Lung (tissue), 12 donors: Measurements from ENCODE around the gene SCRN1. TPM values are rescaled to one million over a fixed set of nuclear protein-coding genes. Genes with fewer than 3 reads are reported as not detected.
"Not testable (repeated sequence)": the region's sequence is repeated elsewhere in the genome, so short reads cannot be mapped to it uniquely, and the experiment has no call there.

Experiments used
- ATAC-seq: fragments of 200-7000 bp; cut with Tn5 transposase; one replicate; pipeline ENCODE4 v1.9.1; 2020; ENCODE audit warnings: moderate number of reproducible peaks; ENCODE audit not compliant: insufficient read depth, low FRiP score
- DNase-seq, 3 donors: peaks; one replicate each; pipeline ENCODE4 v3.0.0-alpha.2; 2013 to 2017
- H3K27ac ChIP-seq, 2 donors: one replicate each; pipeline ENCODE4 v1.5.1; 2013; ENCODE audit warnings: mild to moderate bottlenecking in 2 of 2, moderate library complexity in 2 of 2, control low read depth in 1 of 2, inconsistent platforms in 1 of 2, low read depth in 1 of 2, low read length in 1 of 2
- H3K27me3 ChIP-seq, 3 donors: one replicate each; pipeline ENCODE4 v1.5.1; 2013; ENCODE audit warnings: low read length in 2 of 3; ENCODE audit not compliant: control insufficient read depth in 3 of 3, insufficient read depth in 3 of 3
- H3K36me3 ChIP-seq, 4 donors: one replicate each; pipeline ENCODE4 v1.5.1; 2013; ENCODE audit warnings: low read length in 4 of 4, mild to moderate bottlenecking in 1 of 4, moderate library complexity in 1 of 4; ENCODE audit not compliant: control insufficient read depth in 4 of 4, insufficient read depth in 4 of 4
- H3K4me1 ChIP-seq, 5 donors: one replicate each; pipeline ENCODE4 v1.5.1; 2013; ENCODE audit warnings: low read length in 5 of 5, mild to moderate bottlenecking in 2 of 5, moderate library complexity in 1 of 5; ENCODE audit not compliant: control insufficient read depth in 5 of 5, insufficient read depth in 5 of 5
- H3K4me3 ChIP-seq: one replicate; pipeline ENCODE4 v1.5.1; 2013; ENCODE audit warnings: mild to moderate bottlenecking, control low read depth, moderate library complexity
- H3K9ac ChIP-seq, 2 donors: one replicate each; pipeline ENCODE4 v1.5.1; 2013; ENCODE audit warnings: low read length in 2 of 2, control low read depth in 1 of 2; ENCODE audit not compliant: insufficient read depth in 1 of 2
- H3K9me3 ChIP-seq, 4 donors: one replicate each; pipeline ENCODE4 v1.5.1; 2013; ENCODE audit warnings: low read length in 3 of 4, mild to moderate bottlenecking in 1 of 4, moderate library complexity in 1 of 4; ENCODE audit not compliant: control insufficient read depth in 4 of 4, insufficient read depth in 3 of 4
- WGBS, 2 donors: extraction: QIAGEN DNeasy Blood & Tissue Kit; methylation state at CpG; one replicate each; pipeline ENCODE4 v1.1.7; 2013; 5-methylcytosine and 5-hydroxymethylcytosine counted together
- polyA plus RNA-seq, 2 donors: library from polyadenylated mRNA; stranded (reverse); fragments of 200-250 nt; gene quantifications; one replicate each; pipeline ENCODE4 v1.2.1, GENCODE V29; 2013
- total RNA-seq, 2 donors: library from RNA; depleted of rRNA in 1 of 2; stranded (reverse); fragments of >200 nt in 1 of 2; gene quantifications; one replicate each; pipeline ENCODE4 v1.2.1, GENCODE V29; 2014 to 2021
- TF ChIP-seq, protein P1 (sequence below): IDR thresholded peaks from 2 replicates; pipeline ENCODE4 v1.5.1; 2012; ENCODE audit warnings: mild to moderate bottlenecking; ENCODE audit errors: control extremely low read depth, extremely low read depth
- donor health status: control.
- donor health status: control.
- donor health status: Bipolar disorder and iron deficiency.
- donor health status: healthy.
- donor health status: DM: yes; HTN: yes; CAD: no.

The SCRN1 gene
- total and polyA plus RNA-seq, 4 donors, result 5.5 to 32.3 (median 20.2) TPM

- H3K27me3 ChIP-seq, result no peaks in the 10 kb centered on the region
- ATAC-seq (no peak), DNase-seq (no peak)
- 78 to 88% methylated on average over 4 of the region's 4 CpGs for WGBS, 2 donors
- TF ChIP-seq, protein P1, sequence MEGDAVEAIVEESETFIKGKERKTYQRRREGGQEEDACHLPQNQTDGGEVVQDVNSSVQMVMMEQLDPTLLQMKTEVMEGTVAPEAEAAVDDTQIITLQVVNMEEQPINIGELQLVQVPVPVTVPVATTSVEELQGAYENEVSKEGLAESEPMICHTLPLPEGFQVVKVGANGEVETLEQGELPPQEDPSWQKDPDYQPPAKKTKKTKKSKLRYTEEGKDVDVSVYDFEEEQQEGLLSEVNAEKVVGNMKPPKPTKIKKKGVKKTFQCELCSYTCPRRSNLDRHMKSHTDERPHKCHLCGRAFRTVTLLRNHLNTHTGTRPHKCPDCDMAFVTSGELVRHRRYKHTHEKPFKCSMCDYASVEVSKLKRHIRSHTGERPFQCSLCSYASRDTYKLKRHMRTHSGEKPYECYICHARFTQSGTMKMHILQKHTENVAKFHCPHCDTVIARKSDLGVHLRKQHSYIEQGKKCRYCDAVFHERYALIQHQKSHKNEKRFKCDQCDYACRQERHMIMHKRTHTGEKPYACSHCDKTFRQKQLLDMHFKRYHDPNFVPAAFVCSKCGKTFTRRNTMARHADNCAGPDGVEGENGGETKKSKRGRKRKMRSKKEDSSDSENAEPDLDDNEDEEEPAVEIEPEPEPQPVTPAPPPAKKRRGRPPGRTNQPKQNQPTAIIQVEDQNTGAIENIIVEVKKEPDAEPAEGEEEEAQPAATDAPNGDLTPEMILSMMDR, result no peak
- H3K9ac ChIP-seq, result no peak overlapping the region
- H3K9me3 ChIP-seq, result no peaks in the 10 kb centered on the region
- no peak overlapping the region for H3K27ac ChIP-seq
- no peaks in the 10 kb centered on the region for H3K36me3 ChIP-seq
- H3K4me3 ChIP-seq, result no peak overlapping the region
- H3K4me1 ChIP-seq, result peaks cover 0 to 4% (median 3%) of the 10 kb centered on the region in 5 donors
Measured at GRCh38 chr7:29891766-29892165, 97.8 kb downstream of the SCRN1 start.

DNA sequence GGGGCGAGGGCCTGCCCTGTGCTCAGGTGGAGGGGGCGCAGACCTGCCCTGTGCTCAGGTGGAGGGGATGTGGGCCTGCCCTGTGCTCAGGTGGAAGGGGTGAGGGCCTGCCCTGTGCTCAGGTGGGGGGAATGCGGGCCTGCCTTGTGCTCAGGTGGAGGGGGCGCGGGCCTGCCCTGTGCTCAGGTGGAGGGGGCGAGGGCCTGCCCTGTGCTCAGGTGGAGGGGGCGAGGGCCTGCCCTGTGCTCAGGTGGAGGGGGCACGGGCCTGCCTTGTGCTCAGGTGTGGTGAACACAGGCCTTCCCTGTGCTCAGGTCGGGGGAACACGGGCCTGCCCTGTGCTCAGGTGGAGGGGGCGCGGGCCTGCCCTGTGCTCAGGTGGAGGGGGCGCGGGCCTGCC, 98.8 kb downstream of the SCRN1 start:
- H3K36me3 ChIP-seq, DNase-seq, H3K27me3 ChIP-seq, H3K4me3 ChIP-seq, H3K27ac ChIP-seq, H3K9me3 ChIP-seq, H3K4me1 ChIP-seq, ATAC-seq, H3K9ac ChIP-seq: not testable (repeated sequence)
- 85 to 94% methylated on average over 6 to 13 of the region's 14 CpGs for WGBS, 2 donors

DNA sequence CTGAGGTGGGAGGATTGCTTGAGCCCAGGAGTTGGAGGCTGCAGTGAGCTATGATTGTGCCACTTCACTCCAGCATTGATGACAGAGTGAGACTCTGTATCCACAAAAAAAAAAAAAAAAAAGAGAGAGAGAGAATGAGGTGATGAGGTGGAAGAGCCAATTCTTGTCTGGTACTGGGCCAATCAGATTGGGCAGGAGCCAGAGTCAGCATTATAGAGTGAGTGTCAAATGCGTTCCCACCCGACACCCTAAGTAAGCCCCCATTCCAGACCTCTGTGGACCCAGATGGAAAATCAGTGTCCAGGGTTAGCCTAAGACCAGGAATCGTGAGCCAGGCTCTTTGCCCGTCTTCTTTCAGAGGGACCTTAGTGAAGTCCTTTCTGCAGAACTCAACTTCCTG, 99.3 kb downstream of the SCRN1 start:
- Histone ChIP-seq H3K4me3 (no peak overlapping the region), H3K36me3 (no peaks in the 10 kb centered on the region), H3K9me3 (no peaks in the 10 kb centered on the region), H3K9ac (no peak overlapping the region), H3K27me3 (no peaks in the 10 kb centered on the region), H3K4me1 (peaks cover 0 to 5% (median 2%) of the 10 kb centered on the region in 5 donors), H3K27ac (no peak overlapping the region)
- DNase-seq (peak in 2 of 3 donors; percentile 34 to 35), ATAC-seq (no peak)
- WGBS, 2 donors, result 85 to 87% methylated on average over 4 of the region's 4 CpGs
- TF ChIP-seq, protein P1, result no peak

GRCh38 chr7:29889288-29889687, 100.3 kb downstream of the SCRN1 start:
- Histone ChIP-seq H3K27me3 (no peaks in the 10 kb centered on the region), H3K4me3 (no peak overlapping the region), H3K4me1 (peaks cover 0 to 13% (median under 1%) of the 10 kb centered on the region in 5 donors), H3K9me3 (no peaks in the 10 kb centered on the region), H3K9ac (no peak overlapping the region), H3K27ac (no peak overlapping the region), H3K36me3 (no peaks in the 10 kb centered on the region)
- 94 to 95% methylated on average over 5 of the region's 5 CpGs for WGBS, 2 donors
- no peak for DNase-seq
- TF ChIP-seq, protein P1, result no peak
- no peak for ATAC-seq
